Endothelial cell of umbilical vein (primary cell): ENCODE results near the gene C12orf76.
"Not testable (repeated sequence)": the region's sequence is repeated elsewhere in the genome, so short reads cannot be mapped to it uniquely, and the experiment has no call there.

ENCODE experiments used
- CTCF ChIP-seq, 2 donors: IDR thresholded peaks; 1 replicate in 1 of 2; 2 replicates in 1 of 2; pipeline ENCODE4 v1.5.1; 2011; ENCODE audit warnings: low read length in 2 of 2, mild to moderate bottlenecking in 2 of 2, moderate library complexity in 2 of 2, control low read depth in 1 of 2, inconsistent platforms in 1 of 2, low read depth in 1 of 2; ENCODE audit not compliant: insufficient read depth in 1 of 2; ENCODE audit errors: extremely low read depth in 1 of 2
- EZH2 ChIP-seq: IDR thresholded peaks from 2 replicates; pipeline ENCODE4 v1.6.1; 2012; ENCODE audit warnings: borderline replicate concordance, low read depth, mild to moderate bottlenecking, moderate library complexity, low read length, inconsistent platforms; ENCODE audit not compliant: severe bottlenecking
- FOS ChIP-seq: IDR thresholded peaks from 2 replicates; pipeline ENCODE4 v1.6.1; 2011; ENCODE audit warnings: mild to moderate bottlenecking, low read length, moderate library complexity, borderline replicate concordance; ENCODE audit not compliant: insufficient read depth
- JUN ChIP-seq: IDR thresholded peaks from 2 replicates; pipeline ENCODE4 v1.6.1; 2011; ENCODE audit warnings: borderline replicate concordance, low read depth; ENCODE audit not compliant: insufficient read length, insufficient read depth
- POLR2A ChIP-seq: IDR thresholded peaks from 2 replicates; pipeline ENCODE4 v1.6.1; 2012; ENCODE audit warnings: low read depth, mild to moderate bottlenecking, control low read depth, low read length
- POLR2AphosphoS5 ChIP-seq: IDR thresholded peaks from 2 replicates; pipeline ENCODE4 v1.6.1; 2012; ENCODE audit warnings: low read depth, mild to moderate bottlenecking, control low read depth, low read length, moderate library complexity; ENCODE audit not compliant: insufficient read depth

- TF ChIP-seq CTCF (IDR thresholded peaks at IDR 0.05; ENCODE audit: extremely low read depth in 1 of 2, insufficient read depth in 1 of 2, low read depth in 1 of 2, low read length in 2 of 2); POLR2AphosphoS5; POLR2A; EZH2; FOS; JUN: not testable (repeated sequence)
Observed at GRCh38 chr12:110072636-110073035, 24.3 kb upstream of the C12orf76 start.
